NCI-H1694 treated with DMSO at 0.1 percent for 48 hours (cell line): Measurements from ENCODE around the gene MAGI2.

Source experiments
- DNase-seq: peaks from one replicate; lab custom pipeline; 2025; lab: John Stamatoyannopoulos, UW

Gene MAGI2

DNA sequence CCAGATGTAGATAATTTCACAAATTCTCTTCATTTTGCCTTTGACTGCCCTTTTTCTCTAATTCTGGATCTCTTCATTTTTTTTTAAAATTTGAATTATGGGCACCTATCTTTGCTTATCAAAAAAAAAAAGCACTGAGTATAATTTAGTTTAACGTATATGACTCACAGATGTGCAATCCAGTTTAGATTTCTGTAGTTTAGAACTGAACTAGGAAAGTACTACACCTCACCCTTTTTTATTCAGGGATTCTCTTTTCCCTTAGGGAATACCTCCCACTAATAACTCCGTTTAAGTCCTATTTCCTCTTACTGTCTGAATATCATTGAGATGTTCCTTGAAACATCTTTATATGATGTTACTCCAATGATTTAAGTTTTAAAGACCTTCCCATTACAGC lies 665.0 kb downstream of the MAGI2 start:
- DNase-seq, result no peak

- no peak for DNase-seq
Measured at GRCh38 chr7:78787854-78788253, 665.6 kb downstream of the MAGI2 start.

GRCh38 chr7:78786055-78786454 lies 667.4 kb downstream of the MAGI2 start:
- no peak for DNase-seq

DNA sequence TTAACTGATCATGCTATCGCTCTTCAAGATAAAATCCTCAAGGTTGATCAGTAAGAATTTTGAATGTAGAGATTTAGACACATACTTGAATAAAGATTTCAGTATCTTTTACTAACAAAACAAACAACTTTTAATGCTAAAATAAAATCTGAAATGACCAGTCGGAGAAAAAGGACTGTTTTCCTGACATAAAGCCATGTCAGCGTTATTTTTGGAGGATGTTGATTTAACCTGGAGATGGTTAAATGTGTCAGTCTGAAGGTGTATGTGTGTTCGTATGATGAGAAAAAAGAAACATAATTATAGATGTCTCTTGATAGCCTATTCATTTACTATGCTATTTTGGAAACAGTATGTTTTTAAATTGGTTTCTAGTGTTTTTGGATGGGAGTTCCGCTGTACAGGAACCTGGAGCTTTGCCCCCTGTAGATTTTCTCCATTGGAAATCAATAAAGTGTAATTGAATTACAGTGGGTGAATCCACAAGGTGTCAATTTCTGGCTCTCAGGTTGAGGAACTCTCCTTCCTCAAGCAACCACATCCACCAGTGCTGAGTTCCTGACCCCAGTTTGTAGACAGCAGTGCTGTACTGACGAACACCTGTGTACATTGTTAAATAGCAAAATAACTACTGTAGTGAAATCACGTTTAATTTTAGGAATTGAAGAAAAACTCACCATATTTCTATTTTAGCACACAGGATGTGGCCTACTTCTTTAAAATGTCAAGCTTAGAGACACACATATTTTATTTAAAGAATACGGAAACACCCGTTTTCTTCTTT lies 670.1 kb downstream of the MAGI2 start:
- no peak for DNase-seq

GRCh38 chr7:78780560-78780959 lies 672.9 kb downstream of the MAGI2 start:
- no peak for DNase-seq

- DNase-seq, result no peak
Measured at GRCh38 chr7:78779788-78780187, 673.7 kb downstream of the MAGI2 start.

DNA sequence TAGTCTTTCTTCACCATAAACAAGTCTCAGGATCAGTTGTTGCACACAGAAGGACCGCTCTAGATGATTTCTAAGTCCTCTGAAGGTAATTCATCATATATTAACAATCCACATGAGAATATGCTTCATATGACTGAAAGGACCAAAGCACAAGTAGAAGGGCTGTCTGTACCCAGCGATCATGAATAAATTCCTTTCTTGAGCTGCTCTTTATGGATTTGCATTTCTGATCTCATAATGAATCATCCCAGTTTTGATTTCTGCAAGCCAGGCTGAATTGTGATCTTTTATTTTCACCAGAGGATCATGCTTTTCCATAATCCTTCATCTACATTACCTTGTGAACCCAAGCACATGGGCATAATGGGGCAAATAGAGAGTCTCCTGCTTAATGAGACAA lies 675.6 kb downstream of the MAGI2 start:
- no peak for DNase-seq

GRCh38 chr7:78770422-78771410 lies 682.8 kb downstream of the MAGI2 start:
- DNase-seq, result peak; percentile 17

- no peak for DNase-seq
Measured at GRCh38 chr7:78769481-78770101, 683.9 kb downstream of the MAGI2 start.

- DNase-seq, result no peak
Measured at GRCh38 chr7:78768859-78769258, 684.6 kb downstream of the MAGI2 start.

GRCh38 chr7:78765943-78766729 lies 687.3 kb downstream of the MAGI2 start:
- DNase-seq, result no peak

DNA sequence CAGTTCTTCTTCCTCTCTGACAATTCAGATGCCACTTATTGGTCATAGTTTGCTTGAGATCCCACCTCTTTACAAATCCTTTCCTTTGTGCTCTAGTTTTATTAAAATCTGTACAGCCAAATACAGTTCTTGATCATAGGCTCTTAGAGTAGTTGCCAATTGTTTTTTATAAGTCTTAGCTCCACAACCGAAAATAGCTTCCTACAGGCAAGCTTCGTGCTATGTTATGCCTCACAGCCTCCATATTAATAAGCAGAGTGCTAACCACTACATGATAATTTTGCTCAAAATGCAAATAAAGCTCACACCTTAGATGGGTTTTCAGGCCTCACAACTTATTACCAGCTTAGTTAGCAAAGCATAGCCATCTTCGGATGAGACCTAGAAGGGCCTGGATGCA lies 688.9 kb downstream of the MAGI2 start:
- no peak for DNase-seq

DNA sequence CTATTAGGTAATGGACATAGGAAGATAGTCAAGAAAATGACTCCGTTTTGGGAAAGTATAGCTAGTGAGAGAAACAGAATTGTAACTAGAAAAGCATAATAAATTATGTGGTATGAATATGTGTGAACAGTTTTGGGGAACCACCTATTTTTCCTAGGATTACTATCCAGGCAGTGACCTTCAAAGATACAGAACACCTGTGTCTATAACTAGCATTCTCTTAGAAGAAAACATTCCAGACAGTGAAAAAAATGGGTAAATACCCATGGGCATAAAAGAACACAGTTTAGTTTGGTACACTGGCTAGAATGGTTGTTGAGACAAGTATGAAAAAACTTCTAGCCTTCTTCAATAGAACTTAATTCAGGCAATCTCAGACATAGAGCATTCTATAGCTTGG lies 690.8 kb downstream of the MAGI2 start:
- no peak for DNase-seq

GRCh38 chr7:78760620-78761355 lies 692.7 kb downstream of the MAGI2 start:
- no peak for DNase-seq

GRCh38 chr7:78752554-78752953 lies 700.9 kb downstream of the MAGI2 start:
- no peak for DNase-seq

- no peak for DNase-seq
Measured at GRCh38 chr7:78751253-78751652, 702.2 kb downstream of the MAGI2 start.

DNA sequence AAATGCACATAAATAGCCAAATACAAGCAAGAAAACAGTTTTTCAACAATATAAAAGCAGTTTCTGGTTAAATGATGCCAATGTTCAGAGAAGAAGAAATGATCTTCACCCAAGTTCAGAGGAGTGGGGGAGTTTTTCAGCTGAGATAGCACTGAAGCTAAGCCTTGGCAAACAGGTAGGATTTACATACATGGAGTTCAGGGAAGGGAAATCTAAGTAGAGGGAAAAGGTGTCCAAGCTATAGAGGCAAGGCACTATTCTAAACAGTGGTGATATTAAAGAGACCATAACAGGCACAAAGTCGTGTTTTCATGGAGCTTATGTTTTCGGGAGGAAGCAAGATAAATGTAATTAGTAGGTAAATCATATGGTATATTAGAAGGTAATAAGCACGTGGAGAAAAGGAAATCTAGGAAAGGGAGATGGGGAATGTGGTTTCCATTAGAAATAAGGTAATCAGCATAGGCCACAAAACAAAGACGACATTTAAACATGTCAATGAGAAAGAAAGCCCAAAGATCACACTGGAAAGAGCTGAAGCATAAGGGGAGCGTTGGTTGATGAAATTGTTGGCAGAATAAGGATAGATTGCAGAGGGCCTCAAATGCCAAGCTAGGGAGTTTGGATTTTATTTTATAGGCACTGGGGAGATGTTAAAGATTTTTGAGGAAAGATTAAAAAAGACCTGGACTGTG lies 704.3 kb downstream of the MAGI2 start:
- no peak for DNase-seq

GRCh38 chr7:78747592-78747991 lies 705.9 kb downstream of the MAGI2 start:
- DNase-seq, result no peak

- no peak for DNase-seq
Measured at GRCh38 chr7:78746301-78746700, 707.2 kb downstream of the MAGI2 start.

GRCh38 chr7:78742694-78743093 lies 710.8 kb downstream of the MAGI2 start:
- no peak for DNase-seq
